Right lobe of liver (tissue), 6 donors: ENCODE results near the gene PPP6R3. TPM values are rescaled to one million over a fixed set of nuclear protein-coding genes. Genes with fewer than 3 reads are reported as not detected.

ENCODE experiments used
- ATAC-seq, 4 donors: fragments of 200-7000 bp; cut with Tn5 transposase; one replicate each; pipeline ENCODE4 v1.9.1; 2020; ENCODE audit warnings: mild to moderate bottlenecking in 4 of 4, moderate library complexity in 4 of 4
- DNase-seq, 3 donors: peaks; one replicate each; pipeline ENCODE4 v3.0.0-alpha.2; 2020
- H3K27ac ChIP-seq, 3 donors: fragments of 200-600 bp; one replicate each; pipeline ENCODE4 v1.8.0; 2022
- H3K27me3 ChIP-seq, 2 donors: fragments of 200-600 bp; one replicate each; pipeline ENCODE4 v1.8.0; 2022
- H3K36me3 ChIP-seq, 4 donors: fragments of 200-600 bp; sonication (generic) in 1 of 4; one replicate each; pipeline versions ENCODE4 v1.5.1 to v1.8.0; 2017 to 2022; ENCODE audit warnings: control low read depth in 1 of 4
- H3K4me1 ChIP-seq, 4 donors: fragments of 200-600 bp; sonication (generic) in 1 of 4; one replicate each; pipeline versions ENCODE4 v1.5.1 to v1.8.0; 2017 to 2022; ENCODE audit warnings: control low read depth in 1 of 4
- H3K4me3 ChIP-seq, 3 donors: fragments of 200-600 bp; one replicate each; pipeline ENCODE4 v1.8.0; 2022
- H3K9me3 ChIP-seq, 4 donors: fragments of 200-600 bp; sonication (generic) in 1 of 4; one replicate each; pipeline versions ENCODE4 v1.5.1 to v1.8.0; 2017 to 2022; ENCODE audit warnings: control low read depth in 1 of 4
- CTCF ChIP-seq, 4 donors: fragments of 200-600 bp in 3 of 4; fragments of 450-650 bp in 1 of 4; IDR thresholded peaks; one replicate each; pipeline versions ENCODE4 v1.5.1 to v1.8.0; 2016 to 2022; ENCODE audit warnings: antibody characterized with exemption in 4 of 4, mild to moderate bottlenecking in 2 of 4
- POLR2A ChIP-seq: fragments of 450-650 bp; IDR thresholded peaks from one replicate; pipeline ENCODE4 v1.6.1; 2017; ENCODE audit warnings: antibody characterized with exemption, mild to moderate bottlenecking
- WGBS: methylation state at CpG from one replicate; pipeline ENCODE4 v1.1.6; 2018; ENCODE audit warnings: low coverage, low lambda C conversion rate; ENCODE audit not compliant: insufficient coverage; ENCODE audit errors: missing lambda C conversion rate; 5-methylcytosine and 5-hydroxymethylcytosine counted together
- intact Hi-C, 2 donors: fragments of 100-400 bp; cut with DNase I; formaldehyde crosslinking; loops; one replicate each; pipeline versions ENCODE4 v1.11.2 to v1.14.1; 2022
- small RNA-seq, 2 experiments: library from RNA; depleted of rRNA; stranded (forward); fragments of <200 nt; gene quantifications; one replicate each; pipeline ENCODE3, GENCODE V24; 2016
- total RNA-seq, 6 experiments: library from RNA; depleted of rRNA in 2 of 6; stranded (reverse); fragments of >200 nt in 2 of 6; fragmentation: NEBNext Ultra II Directional in 3 of 6; extraction: Animal tissue kit (Norgen Biotek cat#: 25700) in 3 of 6; gene quantifications; one replicate each; pipeline versions ENCODE4 v1.1.0 to v1.2.4, GENCODE V29; 2016 to 2023
- donor health status: DM: no; HTN: yes; CAD: no.
- donor health status: DM: no; HTN: no; CAD: no.
- donor health status: DM: no; HTN: no; CAD: no.
- donor health status: DM: no; HTN: yes; CAD: no.
- donor health status: DM: no; HTN: yes; CAD: no.

Gene PPP6R3
- total RNA-seq, 6 experiments from 2014 or later: 35.8 to 48.3 (median 39.2) TPM

- WGBS: 57% methylated on average over 10 of the region's 18 CpGs
- DNase-seq (no peak), ATAC-seq (no peak)
- Histone ChIP-seq H3K4me1 (no peaks in the 10 kb centered on the region), H3K36me3 (no peaks in the 10 kb centered on the region), H3K9me3 (no peaks in the 10 kb centered on the region), H3K4me3 (no peak overlapping the region), H3K27ac (no peak overlapping the region), H3K27me3 (no peaks in the 10 kb centered on the region)
- intact Hi-C loops: no loop called here
- TF ChIP-seq CTCF (IDR thresholded peaks at IDR 0.05): no peak
- no peak for TF ChIP-seq POLR2A
Measured at GRCh38 chr11:68661697-68662603, 201.4 kb downstream of the PPP6R3 start.

- Histone ChIP-seq H3K36me3 (no peaks in the 10 kb centered on the region), H3K4me1 (no peaks in the 10 kb centered on the region), H3K4me3 (no peak overlapping the region), H3K27me3 (no peaks in the 10 kb centered on the region), H3K27ac (no peak overlapping the region), H3K9me3 (no peaks in the 10 kb centered on the region)
- no peak for ATAC-seq
- TF ChIP-seq CTCF (IDR thresholded peaks at IDR 0.05) (no peak), POLR2A (no peak)
- 65% methylated on average over 8 of the region's 18 CpGs for WGBS
- intact Hi-C loops: no loop called here
- DNase-seq: peak in 1 of 3 donors; percentile 31
Measured at GRCh38 chr11:68663482-68664010, 203.0 kb downstream of the PPP6R3 start.

GRCh38 chr11:68664141-68664540 lies 203.6 kb downstream of the PPP6R3 start:
- intact Hi-C loops: no loop called here
- no peaks in the 10 kb centered on the region for H3K4me1 ChIP-seq
- no peaks in the 10 kb centered on the region for H3K36me3 ChIP-seq
- H3K9me3 ChIP-seq: no peaks in the 10 kb centered on the region
- no peak for TF ChIP-seq CTCF (IDR thresholded peaks at IDR 0.05)
- no peak for TF ChIP-seq POLR2A
- DNase-seq (no peak), ATAC-seq (no peak)
- no peaks in the 10 kb centered on the region for H3K27me3 ChIP-seq
- 58% methylated on average over 2 of the region's 9 CpGs for WGBS
- no peak overlapping the region for H3K4me3 ChIP-seq
- H3K27ac ChIP-seq: no peak overlapping the region

- intact Hi-C loops: no loop called here
- no peak for TF ChIP-seq CTCF (IDR thresholded peaks at IDR 0.05)
- TF ChIP-seq POLR2A: no peak
- Histone ChIP-seq H3K4me3 (no peak overlapping the region), H3K9me3 (no peaks in the 10 kb centered on the region), H3K27me3 (no peaks in the 10 kb centered on the region), H3K4me1 (no peaks in the 10 kb centered on the region), H3K27ac (no peak overlapping the region), H3K36me3 (no peaks in the 10 kb centered on the region)
- ATAC-seq (no peak), DNase-seq (peak in 1 of 3 donors; percentile 36)
- WGBS: 60% methylated on average over 1 of the region's 7 CpGs
Measured at GRCh38 chr11:68664906-68665305, 204.4 kb downstream of the PPP6R3 start.

Small RNAs within 50 kb of the gene (small RNA-seq; reads per million reads assigned to genes)
- gene NDUFA3P2: 0 reads per million in 2 experiments

Other genes with a start within 250 kb of the PPP6R3 start
- gene KMT5B, start 247.5 kb upstream of the PPP6R3 start, total RNA-seq: 10 to 100 TPM; 14.3 to 25.9 (median 17.6) TPM
- gene C11orf24, start 188.8 kb upstream of the PPP6R3 start, total RNA-seq: 10 to 100 TPM; 39.4 to 70.9 (median 62.4) TPM
- 100 to 1,000 TPM in 2 of 6 experiments, 10 to 100 TPM in 4; 74.4 to 120 (median 88.2) TPM for gene LRP5, start 148.2 kb upstream of the PPP6R3 start, total RNA-seq
- gene GAL, start 223.8 kb downstream of the PPP6R3 start, total RNA-seq: under 1 TPM in 1 of 6 experiments, not detected in 5; 0.49 TPM